Pons (tissue), 1 donor: ENCODE results near the gene HES5.
A peak's percentile ranks its signal among the peaks of the same experiment; 100 is the strongest.

Experiments
- DNase-seq: peaks from one replicate; pipeline ENCODE4 v3.0.0-alpha.2; 2016; ENCODE audit warnings: low spot score

The HES5 gene

DNA sequence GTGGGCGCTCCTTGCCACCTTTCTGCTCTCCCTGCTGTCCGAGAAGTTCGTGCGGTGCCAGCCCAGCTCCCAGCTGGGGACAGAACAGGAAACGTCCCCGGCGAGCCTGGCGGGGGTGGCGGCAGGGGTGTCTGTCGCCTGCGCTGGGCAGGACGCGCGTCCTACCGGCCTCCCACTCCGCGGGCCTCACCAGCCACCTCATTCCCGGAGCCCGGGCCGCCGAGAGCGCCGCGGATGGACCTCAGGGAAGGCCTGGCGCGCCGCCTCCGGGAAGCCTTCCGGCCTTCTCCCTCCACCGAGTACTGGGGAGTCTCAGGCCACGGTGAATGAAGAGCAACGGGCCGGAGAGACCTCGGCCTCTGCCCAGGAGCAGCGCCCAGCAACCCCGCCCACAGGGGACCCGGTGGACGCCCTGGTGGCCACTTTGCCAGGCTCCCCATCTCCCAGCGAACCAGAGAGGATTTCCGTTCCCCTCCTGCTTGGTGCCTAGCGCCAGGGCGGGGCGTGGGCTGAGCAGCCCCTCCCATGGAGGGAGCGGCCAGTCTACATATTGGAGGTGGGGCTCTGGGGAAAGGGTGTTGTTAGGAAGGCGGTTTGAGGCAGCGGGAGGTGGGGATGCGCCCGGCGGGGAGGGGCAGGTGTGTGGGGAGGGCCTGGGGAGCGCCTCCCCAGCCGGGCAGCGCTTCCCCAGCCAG is 16.6 kb upstream of the HES5 start:
- DNase-seq = peak; percentile 74

DNA sequence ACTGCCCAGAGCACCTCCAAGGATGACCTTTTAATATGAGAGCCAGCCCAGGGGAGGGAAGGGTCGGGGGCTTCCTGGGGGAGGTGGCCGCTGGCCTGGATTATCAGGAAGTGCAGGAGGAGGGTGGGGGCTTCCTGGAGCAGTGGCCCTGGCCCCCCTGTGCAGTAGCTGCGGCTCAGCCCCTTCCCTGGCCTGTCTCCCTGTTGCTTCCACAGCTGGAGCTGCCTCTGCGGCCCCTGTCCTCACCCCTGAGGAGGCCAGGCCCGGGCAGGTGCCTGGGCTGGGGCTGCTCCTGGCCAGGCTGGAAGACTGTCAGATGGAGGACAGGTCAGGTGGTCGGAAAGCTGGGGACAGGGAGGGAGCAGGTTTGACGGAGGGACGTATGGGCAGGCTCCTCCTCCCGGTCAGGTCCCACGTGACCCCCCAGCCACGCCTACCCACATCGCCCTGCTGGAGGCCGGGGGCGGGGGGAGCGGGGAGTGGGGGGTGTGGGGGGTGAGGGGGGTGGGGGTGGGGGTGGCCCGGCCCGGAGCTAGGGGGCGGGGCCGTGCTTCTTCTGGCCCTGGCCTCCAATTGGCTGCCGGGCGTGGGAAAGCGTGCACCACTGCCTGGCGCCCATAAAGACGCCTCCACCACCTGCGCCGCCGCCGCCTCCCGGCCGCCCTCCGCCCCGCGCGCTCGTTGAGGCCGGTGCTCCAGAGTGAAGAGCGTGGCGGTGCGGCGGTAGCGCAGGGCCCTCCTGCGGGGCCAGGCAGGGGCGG is 15.9 kb upstream of the HES5 start:
- peak; percentile 84 for DNase-seq

DNA sequence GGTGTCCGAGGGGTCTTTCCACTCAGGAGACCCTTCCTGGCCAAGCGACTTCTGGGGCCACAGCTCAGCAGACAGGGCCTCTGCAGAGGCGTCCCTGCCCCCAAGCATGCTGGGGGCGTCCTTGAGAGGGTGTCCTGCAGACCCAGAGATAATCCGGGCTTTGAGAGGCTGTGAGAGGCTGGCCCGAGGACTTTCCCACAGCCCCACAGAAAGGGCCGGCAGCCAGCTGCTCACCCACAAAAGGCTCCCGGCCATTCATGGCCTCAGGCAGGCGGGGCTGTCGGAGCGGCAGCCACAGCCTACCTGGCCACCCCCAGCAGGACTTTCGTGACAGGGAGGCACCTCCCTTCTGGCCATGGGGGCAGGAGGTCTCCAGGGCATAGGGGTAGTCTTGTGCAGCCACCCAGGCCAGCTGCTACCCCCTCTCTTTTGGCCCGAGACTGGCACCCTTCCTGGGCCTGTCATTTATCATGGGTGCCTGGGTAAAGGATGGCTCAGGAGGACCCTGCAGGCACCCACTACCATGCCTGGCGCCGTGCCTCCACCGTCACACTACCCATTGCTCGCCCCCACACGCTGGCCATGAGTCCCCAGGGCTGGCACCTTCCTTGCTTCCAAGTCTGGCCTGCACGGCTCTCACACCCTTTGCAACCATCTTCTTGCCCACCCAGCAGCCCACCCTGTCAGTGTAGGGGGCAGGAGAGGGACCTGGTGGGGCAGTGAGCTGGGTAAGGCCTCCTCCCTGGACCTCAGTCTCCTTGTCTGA is 15.0 kb upstream of the HES5 start:
- DNase-seq = no peak

DNA sequence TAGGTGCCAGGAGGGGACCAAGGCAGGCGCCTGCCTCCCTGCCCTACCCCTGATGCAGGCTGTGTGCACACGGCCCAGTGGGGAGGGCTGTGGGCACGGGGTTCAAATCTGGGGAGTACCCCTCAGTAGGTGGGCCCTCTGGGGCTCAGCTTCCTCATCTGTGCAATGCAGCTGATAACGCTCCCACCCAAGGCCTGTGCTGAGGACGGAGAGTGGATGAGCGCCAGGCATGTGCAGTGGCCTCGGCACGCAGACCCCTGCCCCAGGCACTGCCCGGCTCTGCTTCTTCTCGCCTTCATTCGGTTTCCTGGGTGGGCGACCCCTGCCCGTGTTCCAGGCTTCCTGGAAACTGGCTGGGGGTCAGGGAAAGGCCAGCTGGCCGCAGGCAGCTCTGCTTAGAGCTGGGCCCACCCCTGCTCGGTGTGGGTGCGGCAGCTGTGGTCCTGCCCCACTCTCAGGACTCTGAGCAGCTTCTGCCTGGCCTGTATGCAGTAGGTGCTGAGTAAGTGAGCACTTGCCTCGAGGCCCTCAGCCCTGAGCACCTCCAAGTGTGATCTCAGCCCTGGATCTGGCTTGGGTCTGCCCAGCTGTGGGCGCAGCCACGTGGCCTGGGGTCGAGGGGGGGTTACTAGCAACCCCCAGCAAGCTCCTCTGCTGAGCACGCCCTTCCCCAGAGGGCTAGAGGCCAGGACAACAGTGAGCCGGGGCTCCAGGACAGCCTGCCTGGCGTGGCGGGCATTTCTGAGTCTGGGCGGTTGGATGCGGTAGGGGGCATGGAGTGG is 14.2 kb upstream of the HES5 start:
- DNase-seq = no peak

DNA sequence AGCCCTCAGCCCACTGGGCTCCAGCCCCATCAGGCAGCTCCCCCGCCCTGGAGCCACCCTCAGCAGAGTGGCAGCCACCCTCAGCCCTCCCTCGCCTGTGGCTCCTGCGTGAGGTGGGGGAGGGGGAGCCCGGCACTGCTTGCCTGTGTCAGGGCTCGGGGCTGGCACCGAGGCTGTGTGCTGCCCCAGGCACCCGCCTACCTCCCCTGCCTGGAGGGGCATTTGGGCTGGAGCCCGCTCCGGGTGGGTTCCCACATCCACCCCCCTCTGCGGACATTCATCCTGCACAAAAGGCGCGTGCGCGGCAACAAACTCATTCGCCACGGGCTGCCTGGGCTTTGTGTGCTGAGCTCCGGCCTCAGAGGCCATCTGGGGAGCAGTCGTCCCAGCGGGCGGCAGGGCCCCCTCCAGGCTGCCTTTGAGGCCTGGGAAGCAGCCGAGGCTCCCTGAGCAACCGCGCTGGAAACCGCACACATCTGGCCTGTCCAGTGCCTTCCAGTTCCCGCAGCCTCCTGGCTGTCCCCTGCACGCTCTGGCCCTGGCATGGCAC is 13.6 kb upstream of the HES5 start:
- DNase-seq = peak; percentile 55

DNA sequence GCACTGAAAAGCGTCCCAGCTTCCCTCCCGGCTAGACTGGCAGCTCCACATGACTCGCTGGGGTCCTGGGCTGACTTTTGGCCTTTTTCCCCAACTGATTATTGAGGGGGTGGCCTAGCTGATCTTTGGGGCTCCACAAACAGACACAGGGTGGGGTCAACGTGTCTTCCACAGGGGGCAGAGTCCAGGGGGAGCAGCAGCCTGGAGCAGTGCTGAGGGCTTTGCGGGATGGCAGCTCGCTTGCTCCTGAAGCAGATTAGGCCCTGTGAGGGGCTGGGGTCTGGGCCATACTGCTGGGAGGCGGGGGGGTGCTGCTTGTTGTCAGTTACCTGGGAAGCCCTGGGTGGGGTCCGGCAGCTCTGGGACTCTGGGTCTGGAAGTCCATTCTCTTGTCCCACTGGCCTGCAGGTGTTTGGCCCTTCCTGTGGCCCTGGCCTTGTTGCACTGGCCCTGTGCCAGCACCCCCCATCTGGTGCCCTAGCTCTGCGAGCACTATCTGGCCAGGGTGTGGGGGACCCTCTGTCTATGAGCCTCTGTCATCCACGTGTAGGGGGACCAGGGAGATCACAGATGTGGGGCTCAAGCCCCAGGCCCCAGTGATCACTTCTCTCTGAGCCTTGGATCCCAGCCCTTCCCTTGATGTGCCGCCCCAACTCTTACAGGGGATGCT is 12.3 kb upstream of the HES5 start:
- DNase-seq = no peak

DNA sequence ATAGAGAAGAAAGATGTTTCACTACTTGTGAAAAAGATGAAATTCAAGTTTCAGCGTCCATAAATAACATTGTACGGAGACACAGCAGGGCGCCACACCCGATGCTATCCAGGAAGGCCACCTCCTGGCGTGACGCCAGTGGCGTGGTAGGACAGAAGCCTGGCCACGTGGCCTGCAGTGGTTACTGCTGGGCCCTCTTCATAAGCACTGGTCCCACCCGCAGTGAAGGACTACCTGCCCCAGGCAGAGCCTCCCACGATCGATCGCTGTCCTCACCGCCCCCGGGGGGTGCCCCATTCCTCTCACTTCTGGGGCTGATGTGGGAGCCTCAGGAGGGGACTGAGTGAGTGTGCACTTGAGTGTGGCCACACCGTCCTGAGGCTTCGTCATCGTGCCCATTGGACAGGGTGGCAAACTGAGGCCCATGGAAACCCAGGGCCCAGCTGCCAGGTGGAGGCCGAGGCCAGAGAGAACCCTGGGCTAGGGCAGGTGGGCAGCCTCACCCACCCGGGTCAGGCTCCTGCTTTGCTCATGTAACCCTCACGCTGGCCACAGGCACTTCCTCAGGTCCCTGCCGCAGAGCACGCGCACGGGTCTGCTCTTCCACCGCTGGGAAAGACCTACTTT is 11.7 kb upstream of the HES5 start:
- DNase-seq = no peak

DNA sequence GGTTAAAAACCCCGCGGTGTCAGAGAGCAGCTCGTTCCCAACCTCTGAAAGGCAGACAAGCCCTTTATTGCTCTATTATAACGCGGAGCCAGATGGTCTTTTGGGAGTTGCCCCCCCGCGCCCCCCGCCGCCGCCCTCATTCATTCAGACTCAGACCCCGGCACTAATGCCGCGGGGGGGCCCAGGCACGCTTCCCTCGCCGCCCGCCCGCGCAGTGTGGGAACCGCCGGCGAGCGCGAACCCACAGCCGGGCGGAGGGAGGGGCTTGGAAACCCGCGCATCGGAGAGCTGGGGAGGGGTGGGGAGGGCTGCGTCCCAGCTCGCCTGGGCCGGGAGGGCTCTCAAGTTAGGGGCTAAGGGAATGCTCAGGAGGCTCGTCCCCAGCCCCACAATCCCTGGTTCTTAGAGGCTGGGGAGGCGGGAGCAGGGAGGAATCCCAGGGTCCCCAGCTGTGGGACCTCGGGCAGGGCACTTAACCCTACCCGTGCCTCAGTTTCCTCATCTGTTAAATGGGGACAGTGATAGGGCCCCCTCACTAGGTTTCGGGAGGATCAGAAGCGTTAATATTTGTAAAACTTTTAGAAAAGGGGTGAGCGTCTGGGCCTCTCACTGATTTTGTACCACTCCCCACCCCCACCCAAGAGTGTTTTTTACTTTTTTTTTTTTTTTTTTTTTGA is 10.9 kb upstream of the HES5 start:
- no peak for DNase-seq

DNA sequence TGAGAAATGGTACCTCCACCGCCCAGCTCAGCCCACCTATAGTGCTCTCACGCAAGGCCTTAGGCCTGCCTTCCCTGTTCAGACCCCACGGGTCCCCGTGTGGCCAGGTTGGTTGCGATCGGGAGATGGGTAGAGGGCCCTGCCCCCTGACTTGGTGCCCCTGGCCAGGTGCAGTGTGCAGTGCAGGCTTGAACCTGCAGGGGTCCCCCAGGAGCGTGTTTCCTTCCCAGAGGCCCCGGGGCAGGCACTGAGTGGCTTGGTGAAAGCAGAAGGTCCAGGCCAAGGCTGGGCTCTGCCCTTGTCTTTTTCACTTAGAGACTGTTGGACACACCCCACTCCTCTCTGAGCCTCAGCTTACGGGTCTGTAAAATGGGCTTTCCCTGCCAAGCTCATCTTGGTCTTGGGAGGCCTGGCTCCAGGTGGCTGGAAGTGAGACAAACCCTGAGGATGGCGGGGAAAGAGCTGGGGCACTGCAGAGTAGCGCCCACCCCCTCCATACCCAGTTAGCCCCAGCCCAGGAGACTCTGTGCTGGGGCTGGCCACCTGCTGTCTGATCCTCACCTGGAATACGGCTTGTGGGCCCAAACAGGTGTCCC is 9.3 kb upstream of the HES5 start:
- no peak for DNase-seq

DNA sequence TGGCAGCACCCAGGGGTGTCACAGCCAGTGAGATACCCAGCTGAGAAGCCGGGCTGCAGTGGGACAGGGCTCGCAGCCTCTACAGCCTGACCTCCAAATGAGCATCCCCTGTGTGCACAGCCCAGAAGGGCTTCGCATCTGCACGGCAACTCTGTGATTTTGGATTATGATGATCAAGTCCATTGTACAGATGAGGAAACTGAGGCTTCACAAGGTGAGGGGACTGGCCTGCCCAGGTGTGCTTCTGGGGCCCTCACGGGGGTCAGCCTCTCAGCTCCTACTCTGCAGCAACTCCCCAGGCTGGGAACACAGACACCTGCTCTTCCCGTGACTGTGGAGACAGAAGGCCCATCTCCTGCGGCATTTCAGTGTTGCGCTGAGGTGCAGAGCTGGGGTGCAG is 8.8 kb upstream of the HES5 start:
- DNase-seq = no peak

DNA sequence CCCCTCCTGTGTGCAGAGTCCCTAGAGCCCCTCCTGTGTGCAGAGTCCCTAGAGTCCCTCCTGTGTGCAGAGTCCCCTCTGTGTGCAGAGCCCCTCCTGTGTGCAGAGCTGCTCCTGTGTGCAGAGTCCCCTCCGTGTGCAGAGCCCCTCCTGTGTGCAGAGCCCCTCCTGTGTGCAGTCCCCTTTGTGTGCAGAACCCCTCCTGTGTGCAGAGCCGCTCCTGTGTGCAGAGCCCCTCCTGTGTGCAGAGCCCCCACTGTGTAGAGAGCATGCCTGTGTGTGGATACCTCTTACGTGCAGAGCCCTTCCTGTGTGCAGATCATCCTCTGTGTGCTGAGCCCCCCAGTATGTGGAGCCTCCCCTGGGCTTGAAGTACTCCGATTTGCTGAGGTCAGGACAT is 8.3 kb upstream of the HES5 start:
- no peak for DNase-seq

DNA sequence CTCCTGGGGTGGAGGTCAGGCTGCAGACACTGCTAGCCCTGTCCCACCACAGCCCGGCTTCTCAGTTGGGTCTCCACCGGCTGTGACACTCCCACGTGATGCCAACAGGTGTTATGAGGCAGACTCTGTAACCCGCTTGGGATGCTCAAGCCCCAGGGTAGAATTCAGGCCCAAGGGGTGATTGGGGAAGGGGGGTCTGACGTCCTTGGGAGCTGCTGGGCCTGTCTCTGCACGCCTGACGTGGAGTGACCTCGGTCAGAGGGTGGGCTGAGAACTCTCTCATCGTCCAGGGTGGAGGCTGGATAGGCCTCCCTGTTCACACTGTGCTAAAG is 7.7 kb upstream of the HES5 start:
- no peak for DNase-seq

DNA sequence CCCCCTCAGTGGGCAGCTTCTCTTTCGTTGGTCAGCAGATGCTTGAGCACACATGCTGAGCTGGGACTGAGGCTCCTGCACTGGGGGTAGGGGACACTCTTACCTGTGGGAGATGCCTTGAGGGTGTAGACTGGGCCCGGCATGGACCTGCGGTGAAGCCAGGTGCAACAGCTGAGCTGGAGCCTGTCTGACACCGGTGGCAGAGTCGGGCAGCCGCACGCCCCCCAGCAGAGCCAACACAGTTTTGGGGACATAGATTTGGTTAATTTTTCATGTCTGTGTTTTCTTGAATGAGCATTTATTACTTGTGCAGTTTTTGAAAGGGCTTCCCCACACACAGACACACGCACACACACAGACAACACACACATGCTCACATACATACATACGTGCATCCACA is 5.9 kb upstream of the HES5 start:
- no peak for DNase-seq

DNA sequence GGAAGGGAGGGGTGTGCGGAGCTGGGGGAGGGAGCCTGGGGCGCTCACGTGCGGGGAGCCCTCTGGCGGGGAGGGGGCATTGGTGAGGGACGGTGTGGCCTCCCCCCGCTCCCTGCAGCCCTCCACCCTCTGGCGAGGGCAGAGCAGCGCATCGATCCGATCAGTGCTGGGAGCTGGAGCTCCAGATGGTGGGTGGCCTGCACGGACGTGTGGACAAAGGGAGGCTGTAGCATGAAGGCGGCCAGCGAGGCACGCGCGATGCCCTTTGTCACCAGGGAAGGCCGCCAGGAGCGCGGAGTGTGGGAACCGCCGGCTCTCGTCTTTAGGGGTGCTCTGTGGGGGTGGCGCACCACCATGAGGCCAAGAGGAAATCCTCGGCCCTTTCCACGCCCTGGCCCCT is 5.4 kb upstream of the HES5 start:
- no peak for DNase-seq

DNA sequence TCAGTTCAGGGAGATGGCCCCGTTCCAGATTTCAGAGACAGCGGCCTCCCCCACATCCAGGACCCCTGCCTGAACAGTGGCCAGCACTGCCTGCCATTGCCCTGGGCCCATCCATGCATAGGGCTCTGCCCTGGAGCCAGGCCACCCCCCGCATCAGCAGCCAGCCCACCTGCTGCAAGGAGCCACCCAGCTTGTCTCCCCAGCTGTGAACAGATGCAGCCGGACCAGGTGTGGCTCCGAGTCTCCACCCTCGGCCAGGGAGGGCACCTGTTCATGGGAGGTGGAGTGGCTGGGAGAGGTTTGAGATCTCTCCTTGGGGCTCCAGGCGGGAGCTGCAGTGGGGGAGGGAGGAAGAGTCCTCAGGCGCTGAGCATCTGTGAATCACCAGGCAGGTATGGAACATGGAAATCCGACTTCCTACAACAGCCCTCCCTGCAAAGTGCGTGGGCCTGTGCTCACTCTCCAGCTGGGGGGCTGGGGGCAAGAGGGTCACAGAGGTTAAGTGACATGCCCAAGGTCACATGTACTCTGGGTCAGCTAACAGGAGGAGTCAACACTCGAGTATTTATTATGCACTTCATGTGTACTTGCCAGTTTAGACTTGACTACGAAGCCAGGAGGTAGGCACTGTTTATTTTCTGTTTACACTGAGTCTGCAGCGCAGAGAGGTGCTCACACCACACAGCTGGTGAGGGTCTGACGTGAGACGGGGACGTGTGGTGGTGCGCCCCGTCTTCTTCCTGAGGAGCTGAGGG is 4.8 kb upstream of the HES5 start:
- no peak for DNase-seq

DNA sequence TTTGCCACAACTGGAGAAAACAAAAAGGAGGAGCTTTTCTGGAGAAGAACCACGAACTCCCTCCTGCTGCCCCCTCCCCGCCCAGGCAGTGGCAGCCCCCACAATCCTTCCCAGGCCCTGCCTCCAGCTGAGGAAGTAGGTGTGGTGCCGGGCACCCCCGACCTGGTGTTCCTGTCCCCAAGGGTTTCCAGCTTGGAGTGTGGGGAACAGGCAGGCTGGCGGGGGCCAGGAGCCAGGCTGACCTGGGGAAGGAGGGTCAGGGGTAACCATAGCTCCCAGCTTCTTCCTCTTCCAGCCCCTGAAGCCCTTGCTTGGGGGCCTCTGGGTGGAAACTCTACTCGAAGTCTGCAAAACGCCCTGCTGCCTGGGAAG is 4.2 kb upstream of the HES5 start:
- no peak for DNase-seq

DNA sequence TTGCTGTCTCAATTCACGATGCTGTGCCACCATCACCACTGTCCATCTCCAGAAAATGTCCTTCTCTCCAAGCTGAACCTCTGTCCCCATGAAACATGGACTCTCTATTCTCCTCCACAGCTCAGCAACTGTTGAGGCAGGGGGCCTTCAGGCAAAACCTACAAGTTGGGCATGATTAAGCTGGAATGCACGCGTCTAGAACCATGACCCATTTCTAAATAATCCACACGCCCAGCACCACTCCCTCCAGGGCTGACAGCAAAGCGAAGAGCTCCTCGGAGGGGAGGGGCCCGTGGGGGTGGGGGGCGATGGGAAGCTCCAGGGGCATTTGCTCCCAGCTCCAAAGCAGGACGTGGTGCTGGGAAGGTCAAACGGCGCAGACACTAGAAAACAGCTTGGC is 3.3 kb upstream of the HES5 start:
- no peak for DNase-seq

DNA sequence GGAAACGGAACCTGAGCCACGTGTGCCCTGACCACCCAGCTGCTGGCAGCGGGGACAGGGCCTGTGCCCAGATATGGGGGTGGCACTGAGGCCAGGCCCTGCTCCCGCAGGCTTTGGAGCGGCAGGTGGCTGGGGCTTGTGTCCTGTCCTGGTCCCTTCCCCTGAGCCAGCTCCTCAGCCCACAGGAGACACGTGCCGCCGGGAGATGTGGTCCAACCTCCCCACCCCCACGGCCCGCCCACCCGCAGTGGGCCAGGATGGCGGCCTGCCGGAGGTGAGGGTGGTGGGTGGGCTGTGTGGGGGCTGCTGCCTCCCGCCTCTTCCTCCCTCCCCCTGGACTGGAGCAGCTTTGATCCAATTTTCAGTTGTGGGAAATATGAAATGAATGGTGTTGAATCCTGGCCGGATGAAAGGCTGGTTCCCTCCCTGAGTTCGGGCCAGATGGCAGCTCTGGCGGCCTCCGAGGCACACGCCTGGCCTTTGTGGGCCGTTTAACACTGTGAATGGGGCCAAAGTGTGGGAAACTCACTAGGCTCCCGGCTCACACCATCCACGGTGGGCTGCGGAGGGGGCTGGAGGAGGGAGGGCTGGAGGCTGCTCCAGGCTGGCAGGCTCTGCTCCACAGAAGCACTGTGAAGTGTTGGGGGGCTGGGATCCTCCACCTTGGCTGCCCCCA is 2.6 kb upstream of the HES5 start:
- no peak for DNase-seq
